Measurements from ENCODE around the gene KIF7. TPM values are rescaled to one million over a fixed set of nuclear protein-coding genes. Genes with fewer than 3 reads are reported as not detected.

KIF7 gene
- total RNA-seq, 4 donors from 2014 or later = 10.8 to 23.6 (median 18.9) TPM

DNA sequence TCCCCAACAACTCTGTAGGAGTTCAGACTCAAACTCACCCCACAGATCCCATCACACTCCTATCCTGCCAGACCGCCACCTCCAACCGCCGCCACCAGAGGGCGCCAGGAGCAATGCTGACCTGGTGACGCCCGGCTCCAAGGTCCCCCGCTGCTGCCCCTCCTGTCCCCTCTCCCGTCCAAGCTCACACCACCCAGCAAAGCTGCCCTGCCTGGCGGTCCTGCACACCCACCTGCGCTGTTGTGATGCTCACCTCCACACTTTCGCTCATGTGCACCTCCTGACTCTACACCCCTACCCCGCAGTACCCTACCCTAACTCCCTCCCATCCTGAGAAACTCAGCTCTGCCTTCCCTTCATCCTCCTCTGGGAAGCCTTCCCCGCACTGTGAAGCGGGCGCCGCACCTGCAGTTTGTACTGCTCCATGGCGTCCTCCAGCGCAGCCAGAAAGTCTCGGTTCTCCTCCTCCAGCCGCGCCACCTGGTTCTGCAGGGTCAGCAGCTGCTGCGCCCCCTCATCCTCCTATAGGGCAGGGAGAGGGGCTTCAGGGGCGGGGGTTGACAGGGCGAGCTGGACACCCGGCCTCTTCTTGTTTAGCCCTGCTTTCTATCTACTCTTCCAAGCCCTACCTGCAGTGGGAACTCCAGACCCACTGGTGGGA, 7.9 kb downstream of the KIF7 start:
- intact Hi-C loops (cut with DNase I) = loop anchor here (2.0 to 10.0 kb wide), 3 partner anchors 45 to 227 kb away; partner anchors contain the start of genes MESP1, PEX11A and WDR93

GRCh38 chr15:89646416-89647141, 8.7 kb downstream of the KIF7 start:
- intact Hi-C loops (cut with DNase I) = loop anchor here (2.0 to 10.0 kb wide), 3 partner anchors 46 to 228 kb away; partner anchors contain the start of genes MESP1, PEX11A and WDR93
- TF ChIP-seq EP300 (IDR thresholded peaks at IDR 0.05) = no peak
- TF ChIP-seq, protein P1, sequence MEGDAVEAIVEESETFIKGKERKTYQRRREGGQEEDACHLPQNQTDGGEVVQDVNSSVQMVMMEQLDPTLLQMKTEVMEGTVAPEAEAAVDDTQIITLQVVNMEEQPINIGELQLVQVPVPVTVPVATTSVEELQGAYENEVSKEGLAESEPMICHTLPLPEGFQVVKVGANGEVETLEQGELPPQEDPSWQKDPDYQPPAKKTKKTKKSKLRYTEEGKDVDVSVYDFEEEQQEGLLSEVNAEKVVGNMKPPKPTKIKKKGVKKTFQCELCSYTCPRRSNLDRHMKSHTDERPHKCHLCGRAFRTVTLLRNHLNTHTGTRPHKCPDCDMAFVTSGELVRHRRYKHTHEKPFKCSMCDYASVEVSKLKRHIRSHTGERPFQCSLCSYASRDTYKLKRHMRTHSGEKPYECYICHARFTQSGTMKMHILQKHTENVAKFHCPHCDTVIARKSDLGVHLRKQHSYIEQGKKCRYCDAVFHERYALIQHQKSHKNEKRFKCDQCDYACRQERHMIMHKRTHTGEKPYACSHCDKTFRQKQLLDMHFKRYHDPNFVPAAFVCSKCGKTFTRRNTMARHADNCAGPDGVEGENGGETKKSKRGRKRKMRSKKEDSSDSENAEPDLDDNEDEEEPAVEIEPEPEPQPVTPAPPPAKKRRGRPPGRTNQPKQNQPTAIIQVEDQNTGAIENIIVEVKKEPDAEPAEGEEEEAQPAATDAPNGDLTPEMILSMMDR (IDR thresholded peaks at IDR 0.05) = no peak
- TF ChIP-seq POLR2AphosphoS5 (IDR thresholded peaks at IDR 0.05) = no peak
- no peak for TF ChIP-seq POLR2A (IDR thresholded peaks at IDR 0.05; ENCODE audit: low read depth)
- H3K9me3 ChIP-seq = no peaks in the 10 kb centered on the region
- DNase-seq (ENCODE audit: extremely low spot score) = no peak
- peaks cover 3 to 14% (median 8%) of the 10 kb centered on the region in 4 donors for H3K4me1 ChIP-seq
- no peak overlapping the region for H3K4me3 ChIP-seq
- no peaks in the 10 kb centered on the region for H3K27me3 ChIP-seq
- peaks cover 0 to 61% (median 26%) of the 10 kb centered on the region in 4 donors for H3K36me3 ChIP-seq
- 95% methylated on average over 7 of the region's 22 CpGs for WGBS
- H3K27ac ChIP-seq (replicated peaks in 1 of 4) = no peak overlapping the region

More for the DNA sequence above, 7.9 kb downstream of the KIF7 start:
- WGBS = 58% methylated on average over 25 of the region's 25 CpGs
- Histone ChIP-seq H3K9me3 (no peaks in the 10 kb centered on the region), H3K27me3 (no peaks in the 10 kb centered on the region), H3K36me3 (peaks cover 0 to 59% (median 25%) of the 10 kb centered on the region in 4 donors), H3K4me1 (peaks cover 3 to 14% (median 8%) of the 10 kb centered on the region in 4 donors), H3K27ac (replicated peaks in 1 of 4) (no peak overlapping the region), H3K4me3 (no peak overlapping the region)
- DNase-seq (ENCODE audit: extremely low spot score) = no peak
- TF ChIP-seq, protein P1 (IDR thresholded peaks at IDR 0.05) = peak; percentile 78 to 90 (median 87)
- peak in 1 of 2 donors; percentile 27 for TF ChIP-seq POLR2AphosphoS5 (IDR thresholded peaks at IDR 0.05)
- TF ChIP-seq POLR2A (IDR thresholded peaks at IDR 0.05; ENCODE audit: low read depth) = no peak
- TF ChIP-seq EP300 (IDR thresholded peaks at IDR 0.05) = no peak

DNA sequence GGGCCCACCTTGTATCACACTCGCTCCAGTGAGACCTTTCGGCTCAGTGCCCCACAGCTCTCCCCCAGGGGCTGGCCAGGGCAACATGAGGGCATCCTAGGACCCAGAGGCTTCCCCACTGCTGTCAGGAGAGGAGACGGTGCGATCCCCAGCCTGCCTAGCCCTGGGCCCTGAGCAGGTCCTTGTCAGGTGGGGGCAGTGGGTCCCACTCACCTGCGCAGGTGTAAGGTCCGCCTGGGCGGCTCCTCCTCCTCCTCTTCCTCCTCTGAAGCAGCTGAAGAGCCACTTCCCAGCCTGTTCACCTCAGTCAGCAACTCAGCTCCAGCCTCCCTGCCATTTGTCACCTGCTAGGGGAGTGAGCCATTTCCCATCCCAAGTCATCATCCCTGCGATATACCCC, 9.6 kb downstream of the KIF7 start:
- no peaks in the 10 kb centered on the region for H3K27me3 ChIP-seq
- H3K9me3 ChIP-seq = no peaks in the 10 kb centered on the region
- peaks cover 0 to 70% (median 30%) of the 10 kb centered on the region in 4 donors for H3K36me3 ChIP-seq
- TF ChIP-seq, protein P1 (IDR thresholded peaks at IDR 0.05) = no peak
- TF ChIP-seq EP300 (IDR thresholded peaks at IDR 0.05) (no peak), POLR2A (IDR thresholded peaks at IDR 0.05; ENCODE audit: low read depth) (no peak), POLR2AphosphoS5 (IDR thresholded peaks at IDR 0.05) (no peak)
- intact Hi-C loops (cut with DNase I) = loop anchor here (2.0 to 10.0 kb wide), 3 partner anchors 47 to 229 kb away; partner anchors contain the start of genes MESP1, PEX11A and WDR93
- peaks cover 3 to 14% (median 8%) of the 10 kb centered on the region in 4 donors for H3K4me1 ChIP-seq
- no peak overlapping the region for H3K27ac ChIP-seq (replicated peaks in 1 of 4)
- WGBS = 89% methylated on average over 4 of the region's 8 CpGs
- H3K4me3 ChIP-seq = no peak overlapping the region
- DNase-seq (ENCODE audit: extremely low spot score) = no peak

DNA sequence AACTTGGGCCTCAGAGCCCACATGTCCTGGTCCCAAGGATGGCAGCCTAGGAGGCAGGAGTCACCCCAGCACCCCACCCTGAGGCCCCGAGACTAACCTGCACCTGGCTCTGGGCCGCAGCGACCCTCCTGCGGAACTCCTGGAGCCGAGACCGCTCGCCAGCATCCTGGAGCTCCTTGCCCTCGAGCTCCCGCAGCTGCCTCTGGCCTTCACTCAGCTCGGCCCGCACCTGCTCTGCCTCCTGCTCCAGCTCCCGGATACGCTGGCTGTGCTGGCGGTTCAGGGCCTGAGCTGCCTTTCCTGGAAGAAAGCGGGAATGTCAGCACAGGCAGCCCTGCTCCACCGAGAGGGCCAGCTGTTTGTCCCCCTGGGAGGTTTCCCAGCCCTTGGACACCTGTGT, 13.2 kb downstream of the KIF7 start:
- TF ChIP-seq EP300 (IDR thresholded peaks at IDR 0.05) = no peak
- no peak for DNase-seq (ENCODE audit: extremely low spot score)
- Histone ChIP-seq H3K27me3 (no peaks in the 10 kb centered on the region), H3K27ac (replicated peaks in 1 of 4) (no peak overlapping the region), H3K4me3 (no peak overlapping the region), H3K36me3 (peaks cover 0 to 51% (median 22%) of the 10 kb centered on the region in 4 donors), H3K9me3 (no peaks in the 10 kb centered on the region), H3K4me1 (peaks cover 0 to 7% (median 3%) of the 10 kb centered on the region in 4 donors)
- 95% methylated on average over 12 of the region's 16 CpGs for WGBS
- intact Hi-C loops (cut with DNase I) = loop anchor here (10.0 kb wide), 1 partner anchor 233 kb away; no protein-coding TSS in a partner anchor

DNA sequence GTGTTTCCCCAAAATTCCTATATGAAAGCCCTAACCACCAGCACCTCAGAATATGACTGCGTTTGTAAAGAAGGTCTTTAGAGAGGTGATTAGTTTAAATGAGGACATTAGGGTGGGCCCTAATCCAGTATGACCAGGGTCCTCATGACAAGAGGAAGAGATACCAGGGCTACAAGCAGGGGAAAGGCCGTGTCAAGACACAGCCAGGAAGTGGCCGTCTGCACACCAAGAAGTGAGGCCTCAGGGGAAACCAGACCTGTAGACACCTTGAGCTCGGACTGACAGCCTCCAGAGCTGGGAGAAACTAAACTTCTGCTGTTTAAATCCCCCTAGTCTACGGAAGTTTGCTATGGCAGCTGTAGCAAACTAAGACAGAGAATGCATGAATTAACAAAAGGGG, 14.2 kb downstream of the KIF7 start:
- TF ChIP-seq POLR2A (IDR thresholded peaks at IDR 0.05; ENCODE audit: low read depth) (no peak), POLR2AphosphoS5 (IDR thresholded peaks at IDR 0.05) (no peak), EP300 (IDR thresholded peaks at IDR 0.05) (no peak)
- TF ChIP-seq, protein P1 (IDR thresholded peaks at IDR 0.05) = no peak
- peaks cover 0 to 51% (median 20%) of the 10 kb centered on the region in 4 donors for H3K36me3 ChIP-seq
- DNase-seq (ENCODE audit: extremely low spot score) = no peak
- H3K27me3 ChIP-seq = no peaks in the 10 kb centered on the region
- 86% methylated on average over 5 of the region's 5 CpGs for WGBS
- H3K4me3 ChIP-seq = no peak overlapping the region
- no peak overlapping the region for H3K27ac ChIP-seq (replicated peaks in 1 of 4)
- H3K4me1 ChIP-seq = no peaks in the 10 kb centered on the region
- H3K9me3 ChIP-seq = no peaks in the 10 kb centered on the region
- intact Hi-C loops (cut with DNase I) = loop anchor here (10.0 kb wide), 1 partner anchor 234 kb away; no protein-coding TSS in a partner anchor

Data from esophagus muscularis mucosa (tissue), 4 donors.